ENCODE measurements around the gene LRRN2. TPM values are rescaled to one million over a fixed set of nuclear protein-coding genes. Genes with fewer than 3 reads are reported as not detected.
A peak's percentile ranks its signal among the peaks of the same experiment; 100 is the strongest.

The LRRN2 gene
- total and polyA plus RNA-seq, 2 of the 8 experiments (the other 6 are each of a cell fraction or from before 2014, with no cell fraction given) = 1.8 to 2.3 TPM

DNA sequence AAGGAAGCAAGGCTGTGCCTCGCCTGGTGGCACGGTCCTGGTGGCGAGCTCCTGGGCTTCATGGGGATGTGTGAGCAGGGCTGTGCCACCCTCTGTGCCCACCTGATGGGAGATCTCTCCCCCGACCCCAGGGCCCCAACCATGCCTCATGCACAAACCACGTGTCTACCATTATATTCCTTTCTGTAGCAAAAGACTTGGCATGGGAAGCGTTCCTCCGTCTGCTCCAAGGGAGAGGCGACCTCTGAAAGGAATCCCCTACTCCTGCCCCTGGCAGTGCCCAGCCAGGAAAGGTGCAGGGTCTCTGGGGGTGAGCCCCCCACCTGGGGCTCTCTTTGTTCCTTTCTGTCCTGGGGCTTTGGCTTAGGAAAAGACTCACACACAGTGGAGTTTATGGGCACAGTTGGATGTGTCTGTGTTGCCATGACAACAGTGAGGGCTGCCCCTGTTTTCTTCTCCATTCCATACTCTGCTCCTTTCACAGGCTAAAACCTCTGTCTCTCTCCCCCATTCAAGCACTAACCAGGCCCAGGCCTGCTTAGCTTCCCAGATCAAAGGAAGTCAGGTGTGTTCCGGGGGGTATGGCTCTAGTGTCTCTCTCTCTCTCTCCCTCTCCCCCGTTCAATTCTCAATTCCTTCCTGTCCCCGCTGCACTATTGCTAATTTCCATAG lies 21.4 kb upstream of the LRRN2 start (continued):
- no peak for TF ChIP-seq PHF8 (conservative IDR thresholded peaks at IDR 0.05; ENCODE audit: low read depth, low read length)
- 0 out of 3 replicates have a peak, but pooled peaks of 1 of the 2 experiments have one; percentile 5 for TF ChIP-seq EP300 (IDR thresholded peaks at IDR 0.05; ENCODE audit: borderline replicate concordance in 1 of 2, low read depth in 2 of 2, low read length in 2 of 2)
- TF ChIP-seq BRCA1 (IDR thresholded peaks at IDR 0.05; ENCODE audit: low read depth, low read length) = no peak
